ENCODE measurements around the gene SLFN13.

- TF ChIP-seq CTCF (IDR thresholded peaks at IDR 0.05) (no peak), POLR2A (IDR thresholded peaks at IDR 0.05) (no peak), EP300 (IDR thresholded peaks at IDR 0.05) (no peak)
Observed at GRCh38 chr17:35467824-35468223, 19.3 kb upstream of the SLFN13 start.
